ENCODE data around the gene EXOC6B. TPM values are rescaled to one million over a fixed set of nuclear protein-coding genes. Genes with fewer than 3 reads are reported as not detected.

EXOC6B gene
- total RNA-seq, 1 donor from 2014 or later, result 104 TPM

DNA sequence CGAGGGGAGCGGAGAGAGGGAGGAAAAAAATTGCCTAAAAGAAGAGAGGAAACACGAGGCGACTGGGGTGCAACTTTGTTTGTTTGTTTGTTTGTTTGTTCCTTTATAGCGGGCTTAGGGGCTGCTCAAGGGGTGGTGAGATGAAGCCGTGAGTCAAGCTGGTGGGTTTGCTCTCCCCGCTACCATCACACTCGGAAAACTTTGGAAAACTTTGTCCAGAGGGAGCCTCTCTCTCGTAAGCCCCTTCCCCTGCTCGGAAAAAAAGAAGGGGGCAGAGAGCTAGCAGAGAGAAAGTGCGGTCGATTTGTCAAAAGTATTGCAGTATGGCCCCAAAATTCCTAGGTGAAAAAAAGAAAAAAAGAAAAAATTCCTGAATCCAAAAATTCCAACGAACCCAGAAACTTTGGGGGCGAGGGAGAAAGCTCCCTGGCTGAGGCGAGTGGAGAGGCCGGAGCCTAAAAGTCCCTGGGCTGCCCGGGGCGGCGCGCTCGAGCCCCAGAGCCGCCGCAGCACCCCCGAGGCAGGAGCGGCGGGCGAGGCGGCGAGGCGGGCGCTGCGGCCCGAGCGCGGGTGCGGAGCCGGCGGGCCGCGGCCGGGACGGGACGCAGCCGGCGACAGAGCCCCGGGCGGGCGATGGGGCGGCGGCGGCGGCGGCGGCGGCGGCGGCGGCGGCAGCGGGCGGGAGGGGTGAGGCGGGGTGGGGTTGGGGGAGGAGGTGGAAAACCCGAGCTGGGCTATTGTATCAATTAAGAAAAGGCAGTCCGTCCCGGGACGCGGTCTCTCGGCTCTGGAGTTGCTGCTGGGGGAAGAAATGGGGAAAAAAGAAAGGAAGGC is 677.6 kb downstream of the EXOC6B start:
- peak in 1 of 2 experiments; percentile 38 for DNase-seq (ENCODE audit: low spot score in 2 of 2, unreplicated experiment in 2 of 2)
- Mint-ChIP-seq H3K27ac (peak overlapping the region; percentile 99), H3K9me3 (no peaks in the 10 kb centered on the region), H3K4me3 (peak overlapping the region; percentile 93), H3K27me3 (ENCODE audit: low read depth) (peaks cover 1% of the 10 kb centered on the region), H3K4me1 (peaks cover 45% of the 10 kb centered on the region), H3K36me3 (peaks cover 32% of the 10 kb centered on the region)
- no peak for TF ChIP-seq CTCF (IDR thresholded peaks at IDR 0.05; ENCODE audit: unreplicated experiment)

- DNase-seq (ENCODE audit: low spot score in 2 of 2, unreplicated experiment in 2 of 2), result peak in 1 of 2 experiments; percentile 45
Measured at GRCh38 chr2:72147303-72147971, 678.4 kb downstream of the EXOC6B start, which contains the start of gene CYP26B1. TSS of gene CYP26B1 (minus strand) at chr2:72147862. CDS start at chr2:72147834, 28 bp downstream.

GRCh38 chr2:72146347-72147302 is 679.2 kb downstream of the EXOC6B start:
- peak overlapping the region; percentile 95 for H3K4me3 Mint-ChIP-seq
- TF ChIP-seq CTCF (IDR thresholded peaks at IDR 0.05; ENCODE audit: unreplicated experiment), result no peak
- DNase-seq (ENCODE audit: low spot score in 2 of 2, unreplicated experiment in 2 of 2), result no peak
- H3K27me3 Mint-ChIP-seq (ENCODE audit: low read depth), result peaks cover 1% of the 10 kb centered on the region
- peaks cover 43% of the 10 kb centered on the region for H3K4me1 Mint-ChIP-seq
- H3K36me3 Mint-ChIP-seq, result peaks cover 43% of the 10 kb centered on the region
- H3K9me3 Mint-ChIP-seq, result no peaks in the 10 kb centered on the region
- peak overlapping the region; percentile 98 for H3K27ac Mint-ChIP-seq

More at GRCh38 chr2:72147303-72147971, 678.4 kb downstream of the EXOC6B start, which contains the start of gene CYP26B1:
- no peak for TF ChIP-seq CTCF (IDR thresholded peaks at IDR 0.05; ENCODE audit: unreplicated experiment)
- H3K36me3 Mint-ChIP-seq, result peaks cover 36% of the 10 kb centered on the region
- H3K27ac Mint-ChIP-seq, result peak within 1 kb of the TSS; percentile 99
- peaks cover 1% of the 10 kb centered on the region for H3K27me3 Mint-ChIP-seq (ENCODE audit: low read depth)
- H3K4me3 Mint-ChIP-seq, result peak within 1 kb of the TSS; percentile 95
- H3K4me1 Mint-ChIP-seq, result peaks cover 42% of the 10 kb centered on the region
- no peaks in the 10 kb centered on the region for H3K9me3 Mint-ChIP-seq

DNA sequence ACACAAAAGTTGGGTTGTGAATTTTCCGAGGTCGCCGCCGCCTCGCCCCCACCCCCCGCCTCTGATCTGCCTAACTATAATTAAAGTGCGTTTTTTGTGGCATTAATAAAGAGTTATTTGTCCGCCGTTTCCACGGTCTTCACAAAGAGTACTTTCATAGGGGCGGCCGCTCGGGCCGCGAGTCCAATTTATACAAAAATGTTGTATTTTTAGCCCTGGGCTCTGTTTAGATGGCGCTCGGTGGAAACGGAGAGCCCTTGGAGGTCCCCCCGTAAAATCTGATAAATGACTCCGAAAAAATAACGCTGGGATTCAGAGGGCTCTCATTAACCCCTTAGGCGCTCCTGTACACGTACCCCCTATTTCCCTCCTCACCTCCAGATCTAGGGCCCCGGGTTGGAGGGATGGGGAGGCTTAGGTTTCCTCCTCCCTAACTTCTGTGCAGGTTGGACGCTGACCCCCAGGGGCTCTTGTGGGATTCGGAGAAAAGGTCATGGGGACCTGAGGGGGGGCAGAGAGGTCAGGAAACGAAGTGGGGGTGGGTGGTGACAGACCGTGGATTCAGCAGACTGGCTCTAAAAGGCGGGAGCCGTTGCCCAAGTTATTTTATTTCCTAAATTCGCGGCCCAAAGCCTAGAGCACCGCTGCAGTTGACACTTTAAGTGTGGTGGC is 680.0 kb downstream of the EXOC6B start:
- Mint-ChIP-seq H3K36me3 (peaks cover 47% of the 10 kb centered on the region), H3K4me1 (peaks cover 43% of the 10 kb centered on the region), H3K9me3 (no peaks in the 10 kb centered on the region), H3K4me3 (peak overlapping the region; percentile 95), H3K27ac (peak overlapping the region; percentile 98), H3K27me3 (ENCODE audit: low read depth) (peaks cover 1% of the 10 kb centered on the region)
- no peak for TF ChIP-seq CTCF (IDR thresholded peaks at IDR 0.05; ENCODE audit: unreplicated experiment)
- DNase-seq (ENCODE audit: low spot score in 2 of 2, unreplicated experiment in 2 of 2), result no peak

DNA sequence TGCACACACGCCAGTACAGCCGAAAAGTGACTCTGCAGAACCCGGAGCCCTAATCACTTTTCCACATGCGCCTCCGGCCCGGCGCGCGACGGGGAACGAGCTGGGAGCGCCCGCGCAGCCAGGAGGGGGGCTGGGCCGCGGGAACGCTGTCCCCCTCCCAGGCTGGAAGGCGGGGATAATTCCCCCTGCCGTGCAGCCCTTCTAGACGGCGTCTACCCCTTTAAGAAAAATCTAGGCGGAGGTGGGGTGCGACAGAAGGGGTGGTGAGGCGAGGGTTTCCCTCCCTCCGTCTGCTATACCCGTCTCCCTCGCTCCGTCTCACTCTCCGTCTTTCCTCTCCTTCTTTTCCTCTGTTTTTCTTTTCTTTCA is 680.6 kb downstream of the EXOC6B start:
- peaks cover 47% of the 10 kb centered on the region for H3K36me3 Mint-ChIP-seq
- no peaks in the 10 kb centered on the region for H3K9me3 Mint-ChIP-seq
- peak overlapping the region; percentile 95 for H3K4me3 Mint-ChIP-seq
- peaks cover 1% of the 10 kb centered on the region for H3K27me3 Mint-ChIP-seq (ENCODE audit: low read depth)
- peaks cover 43% of the 10 kb centered on the region for H3K4me1 Mint-ChIP-seq
- peak overlapping the region; percentile 98 for H3K27ac Mint-ChIP-seq
- no peak for TF ChIP-seq CTCF (IDR thresholded peaks at IDR 0.05; ENCODE audit: unreplicated experiment)
- DNase-seq (ENCODE audit: low spot score in 2 of 2, unreplicated experiment in 2 of 2), result no peak
